Measurements from ENCODE around the gene C11orf86.

GRCh38 chr11:66969584-66970225 lies 5.4 kb upstream of the C11orf86 start:
- TF ChIP-seq CTCF (IDR thresholded peaks at IDR 0.05; ENCODE audit: low read depth, low read length, poor library complexity, severe bottlenecking) (no peak), EZH2phosphoT487 (IDR thresholded peaks at IDR 0.05; ENCODE audit: borderline replicate concordance, low read length) (no peak)
